ENCODE measurements around the gene CCR6.
"Not testable (repeated sequence)": the region's sequence is repeated elsewhere in the genome, so short reads cannot be mapped to it uniquely, and the experiment has no call there.

Gene CCR6

GRCh38 chr6:167146135-167146534 lies 23.2 kb downstream of the CCR6 start:
- no peak for DNase-seq

- DNase-seq: no peak
Observed at GRCh38 chr6:167146977-167147376, 24.1 kb downstream of the CCR6 start.

- DNase-seq: no peak
Observed at GRCh38 chr6:167148021-167148420, 25.1 kb downstream of the CCR6 start.

GRCh38 chr6:167148997-167149396 lies 26.1 kb downstream of the CCR6 start:
- DNase-seq: no peak

GRCh38 chr6:167150941-167151549 lies 28.1 kb downstream of the CCR6 start:
- peak; percentile 8 to 16 for DNase-seq

GRCh38 chr6:167151648-167152047 lies 28.8 kb downstream of the CCR6 start:
- DNase-seq: no peak

- no peak for DNase-seq
Observed at GRCh38 chr6:167152862-167153261, 30.0 kb downstream of the CCR6 start.

- DNase-seq: peak; percentile 78 to 86
Observed at GRCh38 chr6:167153521-167153959, 30.6 kb downstream of the CCR6 start.

GRCh38 chr6:167154291-167154690 lies 31.4 kb downstream of the CCR6 start:
- no peak for DNase-seq

GRCh38 chr6:167154895-167155294 lies 32.0 kb downstream of the CCR6 start:
- peak in 1 of 2 donors; percentile 10 for DNase-seq

GRCh38 chr6:167157414-167157813 lies 34.5 kb downstream of the CCR6 start:
- no peak for DNase-seq

- peak; percentile 38 to 51 for DNase-seq
Observed at GRCh38 chr6:167157863-167158262, 35.0 kb downstream of the CCR6 start, which contains the start of gene GPR31. Gene GPR31, minus strand, starts transcription at chr6:167157980. Its CDS starts 149 bp downstream, at chr6:167157831.

GRCh38 chr6:167161851-167162467 lies 39.1 kb downstream of the CCR6 start:
- DNase-seq: no peak

GRCh38 chr6:167162591-167162990 lies 39.7 kb downstream of the CCR6 start:
- no peak for DNase-seq

GRCh38 chr6:167163476-167164011 lies 40.6 kb downstream of the CCR6 start:
- no peak for DNase-seq

- DNase-seq: peak in 1 of 2 donors; percentile 32
Observed at GRCh38 chr6:167164261-167164660, 41.4 kb downstream of the CCR6 start.

GRCh38 chr6:167165858-167166471 lies 43.1 kb downstream of the CCR6 start:
- peak in 1 of 2 donors; percentile 26 for DNase-seq

- not testable (repeated sequence) for DNase-seq
Observed at GRCh38 chr6:167167699-167168098, 44.8 kb downstream of the CCR6 start.

GRCh38 chr6:167168296-167168695 lies 45.4 kb downstream of the CCR6 start:
- not testable (repeated sequence) for DNase-seq

- DNase-seq: not testable (repeated sequence)
Observed at GRCh38 chr6:167169867-167170266, 47.0 kb downstream of the CCR6 start.

GRCh38 chr6:167171300-167171699 lies 48.4 kb downstream of the CCR6 start:
- DNase-seq: not testable (repeated sequence)

GRCh38 chr6:167172011-167172410 lies 49.1 kb downstream of the CCR6 start:
- DNase-seq: not testable (repeated sequence)

GRCh38 chr6:167177271-167177670 lies 54.4 kb downstream of the CCR6 start:
- not testable (repeated sequence) for DNase-seq
